Islet of Langerhans (tissue), 1 donor: ENCODE data around the gene STX1A.

Experiments
- FAIRE-seq: peaks from one replicate; lab custom pipeline; 2011; peaks lifted over from hg19 to GRCh38; lab: Jason Lieb, UNC

The STX1A gene

GRCh38 chr7:73718905-73719805 is at the start of gene STX1A:
STX1A (minus strand) TSS chr7:73719669; CDS start chr7:73719631, 38 bp downstream.
- no peak for FAIRE-seq

GRCh38 chr7:73768641-73769480 is 49.4 kb upstream of the STX1A start:
- FAIRE-seq = no peak

- FAIRE-seq = no peak
These were observed 47.2 kb upstream of the STX1A start for GRCh38 chr7:73766556-73767229.

- no peak for FAIRE-seq
These were observed 43.2 kb upstream of the STX1A start for GRCh38 chr7:73762659-73762999.

- FAIRE-seq = no peak
These were observed 42.6 kb upstream of the STX1A start for GRCh38 chr7:73761854-73762658.

GRCh38 chr7:73758581-73759138 is 39.2 kb upstream of the STX1A start:
- FAIRE-seq = no peak

GRCh38 chr7:73749931-73750776 is 30.7 kb upstream of the STX1A start:
- FAIRE-seq = no peak

- no peak for FAIRE-seq
These were observed 26.9 kb upstream of the STX1A start for GRCh38 chr7:73746378-73746777.

- no peak for FAIRE-seq
These were observed 23.5 kb upstream of the STX1A start for GRCh38 chr7:73742753-73743641.

GRCh38 chr7:73742338-73742752 is 22.9 kb upstream of the STX1A start:
- FAIRE-seq = no peak

GRCh38 chr7:73741600-73741999 is 22.1 kb upstream of the STX1A start:
- FAIRE-seq = no peak

GRCh38 chr7:73740771-73741170 is 21.3 kb upstream of the STX1A start:
- no peak for FAIRE-seq

GRCh38 chr7:73740212-73740611 is 20.7 kb upstream of the STX1A start:
- FAIRE-seq = no peak

GRCh38 chr7:73739387-73739767 is 19.9 kb upstream of the STX1A start:
- FAIRE-seq = no peak

- no peak for FAIRE-seq
These were observed 19.3 kb upstream of the STX1A start, which contains the start of gene ABHD11 for GRCh38 chr7:73738612-73739386. ABHD11 (minus strand) TSS chr7:73738802; CDS start chr7:73738770, 32 bp downstream.

- no peak for FAIRE-seq
These were observed 18.7 kb upstream of the STX1A start for GRCh38 chr7:73738220-73738611.

GRCh38 chr7:73737491-73738219 is 18.2 kb upstream of the STX1A start:
- FAIRE-seq = no peak

- no peak for FAIRE-seq
These were observed 17.4 kb upstream of the STX1A start for GRCh38 chr7:73736885-73737284.
